ENCODE results near the gene HLA-DMB.

DNA sequence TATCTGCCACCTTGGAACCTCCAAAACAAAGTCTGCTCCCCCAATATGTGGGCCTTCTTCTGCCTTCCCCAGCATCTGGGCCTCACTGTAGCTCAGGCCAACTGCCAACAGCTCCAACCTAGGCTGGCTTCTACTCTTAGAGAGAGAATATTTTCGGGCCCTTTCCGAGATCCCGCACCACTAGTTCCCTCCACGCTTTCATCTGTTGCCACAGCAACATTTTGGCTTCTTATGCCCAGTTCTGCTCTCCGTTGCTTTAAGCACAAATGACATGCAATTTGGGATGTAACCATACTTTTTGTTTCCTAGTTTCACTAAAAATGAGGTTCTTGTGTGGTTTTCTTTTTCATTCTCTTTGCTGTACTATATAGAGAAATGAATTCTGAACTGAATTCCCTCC, 53.2 kb downstream of the HLA-DMB start:
- TF ChIP-seq, protein P1, sequence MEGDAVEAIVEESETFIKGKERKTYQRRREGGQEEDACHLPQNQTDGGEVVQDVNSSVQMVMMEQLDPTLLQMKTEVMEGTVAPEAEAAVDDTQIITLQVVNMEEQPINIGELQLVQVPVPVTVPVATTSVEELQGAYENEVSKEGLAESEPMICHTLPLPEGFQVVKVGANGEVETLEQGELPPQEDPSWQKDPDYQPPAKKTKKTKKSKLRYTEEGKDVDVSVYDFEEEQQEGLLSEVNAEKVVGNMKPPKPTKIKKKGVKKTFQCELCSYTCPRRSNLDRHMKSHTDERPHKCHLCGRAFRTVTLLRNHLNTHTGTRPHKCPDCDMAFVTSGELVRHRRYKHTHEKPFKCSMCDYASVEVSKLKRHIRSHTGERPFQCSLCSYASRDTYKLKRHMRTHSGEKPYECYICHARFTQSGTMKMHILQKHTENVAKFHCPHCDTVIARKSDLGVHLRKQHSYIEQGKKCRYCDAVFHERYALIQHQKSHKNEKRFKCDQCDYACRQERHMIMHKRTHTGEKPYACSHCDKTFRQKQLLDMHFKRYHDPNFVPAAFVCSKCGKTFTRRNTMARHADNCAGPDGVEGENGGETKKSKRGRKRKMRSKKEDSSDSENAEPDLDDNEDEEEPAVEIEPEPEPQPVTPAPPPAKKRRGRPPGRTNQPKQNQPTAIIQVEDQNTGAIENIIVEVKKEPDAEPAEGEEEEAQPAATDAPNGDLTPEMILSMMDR (IDR thresholded peaks at IDR 0.05; ENCODE audit: low read depth, low read length, poor library complexity, severe bottlenecking) = no peak
- no peak for TF ChIP-seq EZH2phosphoT487 (IDR thresholded peaks at IDR 0.05; ENCODE audit: borderline replicate concordance, low read length)

Measured in DOHH2 (cell line).